Osteocyte (in vitro differentiated cells): ENCODE measurements around the gene ZNF764. TPM values are rescaled to one million over a fixed set of nuclear protein-coding genes. Genes with fewer than 3 reads are reported as not detected.
A peak's percentile ranks its signal among the peaks of the same experiment; 100 is the strongest.

Experiments
- DNase-seq: peaks from one replicate; pipeline ENCODE4 v3.0.0; 2021; ENCODE audit warnings: mixed read lengths; ENCODE audit not compliant: unreplicated experiment; ENCODE audit errors: extremely low spot score
- H3K27ac Mint-ChIP-seq: one replicate; pipeline ENCODE4 v1.8.0; 2021; ENCODE audit warnings: mild to moderate bottlenecking, mixed read lengths; ENCODE audit not compliant: unreplicated experiment
- H3K27me3 Mint-ChIP-seq: one replicate; pipeline ENCODE4 v1.8.0; 2021; ENCODE audit warnings: mixed read lengths; ENCODE audit not compliant: unreplicated experiment
- H3K36me3 Mint-ChIP-seq: one replicate; pipeline ENCODE4 v1.8.0; 2021; ENCODE audit warnings: mixed read lengths; ENCODE audit not compliant: unreplicated experiment
- H3K4me1 Mint-ChIP-seq: one replicate; pipeline ENCODE4 v1.8.0; 2021; ENCODE audit warnings: mixed read lengths; ENCODE audit not compliant: unreplicated experiment
- H3K4me3 Mint-ChIP-seq: one replicate; pipeline ENCODE4 v1.8.0; 2021; ENCODE audit warnings: mild to moderate bottlenecking, moderate library complexity, mixed read lengths; ENCODE audit not compliant: unreplicated experiment
- H3K9me3 Mint-ChIP-seq: one replicate; pipeline ENCODE4 v1.8.0; 2021; ENCODE audit warnings: mixed read lengths; ENCODE audit not compliant: unreplicated experiment
- CTCF ChIP-seq: fragments of 200-600 bp; sonication (generic); IDR thresholded peaks from 2 replicates; pipeline ENCODE4 v1.5.0; 2021; ENCODE audit warnings: antibody characterized with exemption, mild to moderate bottlenecking, moderate library complexity
- total RNA-seq: library from RNA; stranded (reverse); gene quantifications from 2 replicates; pipeline ENCODE4 v1.2.1, GENCODE V29; 2021

The ZNF764 gene
- total RNA-seq, 1 donor from 2014 or later = 12.1 TPM

- Mint-ChIP-seq H3K9me3 (no peaks in the 10 kb centered on the region), H3K4me1 (peaks cover 19% of the 10 kb centered on the region), H3K27ac (peak overlapping the region; percentile 96), H3K36me3 (peaks cover 3% of the 10 kb centered on the region), H3K27me3 (no peaks in the 10 kb centered on the region), H3K4me3 (peak overlapping the region; percentile 73)
- peak; percentile 99 for DNase-seq
- peak; percentile 40 for TF ChIP-seq CTCF
These were observed 31.1 kb downstream of the ZNF764 start for GRCh38 chr16:30526823-30527634.

DNA sequence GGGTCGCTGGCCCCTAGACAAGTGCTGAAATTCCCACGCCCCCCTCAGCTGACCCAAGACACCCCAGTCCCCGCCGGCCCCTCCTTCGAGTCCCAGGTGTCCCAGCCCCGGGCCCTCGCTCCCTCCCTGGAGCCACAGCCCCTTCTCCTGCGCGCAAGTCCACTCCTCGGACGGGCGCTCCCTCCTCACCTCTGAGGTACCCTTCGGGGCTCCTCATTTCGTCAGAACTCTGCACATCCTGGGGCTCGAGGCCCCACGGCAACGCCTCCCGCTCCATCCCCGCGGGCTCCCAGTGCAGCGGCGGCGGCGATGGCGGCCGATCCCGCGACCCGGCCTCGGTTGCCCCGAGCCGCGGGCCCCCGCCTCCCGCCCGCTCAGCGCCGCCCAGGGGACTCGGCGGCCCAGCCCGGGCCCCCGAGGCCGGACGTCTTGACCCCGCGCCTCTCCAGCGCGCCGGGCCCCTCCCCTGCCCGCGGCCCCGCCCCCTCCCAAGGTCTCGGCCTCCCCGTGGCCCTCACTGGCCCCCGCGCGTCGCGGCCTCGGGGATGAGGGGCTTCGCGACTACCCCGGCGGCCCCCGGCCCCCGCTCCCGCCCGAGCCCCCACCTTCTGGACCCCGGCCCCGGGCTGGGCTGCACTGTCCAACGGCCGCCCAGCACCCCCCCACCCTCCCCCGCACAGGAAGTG, 31.9 kb downstream of the ZNF764 start, which contains the start of gene ZNF768:
ZNF768 (minus strand) TSS at position 430 of the 686 bp plus-strand sequence; CDS start at position 277, 153 bp downstream.
- Mint-ChIP-seq H3K9me3 (no peaks in the 10 kb centered on the region), H3K36me3 (peaks cover 3% of the 10 kb centered on the region), H3K27me3 (no peaks in the 10 kb centered on the region), H3K27ac (peak within 1 kb of the TSS; percentile 96), H3K4me1 (peaks cover 19% of the 10 kb centered on the region), H3K4me3 (peak within 1 kb of the TSS; percentile 79)
- DNase-seq = no peak
- TF ChIP-seq CTCF = no peak

GRCh38 chr16:30525844-30526136, 32.4 kb downstream of the ZNF764 start:
- Mint-ChIP-seq H3K4me1 (peaks cover 19% of the 10 kb centered on the region), H3K4me3 (peak overlapping the region; percentile 79), H3K27me3 (no peaks in the 10 kb centered on the region), H3K36me3 (peaks cover 3% of the 10 kb centered on the region), H3K27ac (peak overlapping the region; percentile 77), H3K9me3 (no peaks in the 10 kb centered on the region)
- no peak for TF ChIP-seq CTCF
- no peak for DNase-seq

- Mint-ChIP-seq H3K4me1 (peaks cover 19% of the 10 kb centered on the region), H3K36me3 (peaks cover 3% of the 10 kb centered on the region), H3K9me3 (no peaks in the 10 kb centered on the region), H3K27ac (no peak overlapping the region), H3K27me3 (no peaks in the 10 kb centered on the region), H3K4me3 (no peak overlapping the region)
- no peak for DNase-seq
- TF ChIP-seq CTCF = no peak
These were observed 33.3 kb downstream of the ZNF764 start for GRCh38 chr16:30524575-30525568.
